BLaER1 (cell line): ENCODE data around the gene STAP2.

Experiments
- H3K27ac ChIP-seq: shearing (Covaris generic); formaldehyde crosslinking; 2 replicates; pipeline ENCODE4 v1.8.1; 2022
- H3K27me3 ChIP-seq: shearing (Covaris generic); formaldehyde crosslinking; 2 replicates; pipeline ENCODE4 v1.8.1; 2022
- H3K36me3 ChIP-seq: shearing (Covaris generic); formaldehyde crosslinking; 2 replicates; pipeline ENCODE4 v1.8.1; 2022
- H3K4me1 ChIP-seq: shearing (Covaris generic); formaldehyde crosslinking; 2 replicates; pipeline ENCODE4 v1.8.1; 2022
- H3K4me2 ChIP-seq: shearing (Covaris generic); formaldehyde crosslinking; 2 replicates; pipeline ENCODE4 v1.8.1; 2022
- H3K4me3 ChIP-seq: shearing (Covaris generic); formaldehyde crosslinking; 2 replicates; pipeline ENCODE4 v1.8.1; 2022
- H3K9ac ChIP-seq: shearing (Covaris generic); formaldehyde crosslinking; 2 replicates; pipeline ENCODE4 v1.8.1; 2022
- H3K9me3 ChIP-seq: shearing (Covaris generic); formaldehyde crosslinking; 2 replicates; pipeline ENCODE4 v1.8.1; 2022
- H4K20me1 ChIP-seq: shearing (Covaris generic); formaldehyde crosslinking; 2 replicates; pipeline ENCODE4 v1.8.1; 2022
- Cebpa-rat ChIP-seq: shearing (Covaris generic); IDR thresholded peaks from 2 replicates; pipeline ENCODE4 v1.8.1; 2022

STAP2 gene

GRCh38 chr19:4322942-4323665, 15.5 kb downstream of the STAP2 start:
- Histone ChIP-seq H3K9me3 (peaks cover 35% of the 10 kb centered on the region), H3K36me3 (peaks cover 32% of the 10 kb centered on the region), H3K27ac (no peak overlapping the region), H3K9ac (no peak overlapping the region), H3K4me3 (no peak overlapping the region), H3K27me3 (peaks cover 7% of the 10 kb centered on the region; the same call in 1 of the 2 replicates), H3K4me1 (peaks cover 13% of the 10 kb centered on the region; the same call in 1 of the 2 replicates), H4K20me1 (no peaks in the 10 kb centered on the region), H3K4me2 (no peak overlapping the region)
- TF ChIP-seq Cebpa-rat = no peak

DNA sequence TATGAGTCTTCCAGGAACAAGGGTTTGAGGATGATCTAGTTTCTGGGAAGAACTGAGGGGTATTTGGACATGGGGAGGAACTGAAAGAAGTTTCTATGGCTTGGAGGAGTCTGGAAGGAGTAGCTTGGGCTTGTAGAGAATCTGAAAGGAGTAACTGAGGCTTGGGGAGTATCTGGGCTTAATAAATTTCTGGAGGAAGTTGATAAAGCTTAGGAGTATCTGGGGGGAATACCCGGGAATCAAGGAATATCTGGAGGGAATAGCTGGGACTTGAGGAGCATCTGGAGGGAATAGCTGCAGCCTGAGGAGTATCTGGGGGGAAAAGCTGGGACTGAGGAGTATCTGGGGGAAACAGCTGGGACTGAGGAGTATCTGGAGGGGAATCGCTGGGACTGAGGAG, 18.2 kb downstream of the STAP2 start:
- H3K9ac ChIP-seq = no peak overlapping the region
- H3K27ac ChIP-seq = no peak overlapping the region
- peaks cover 59% of the 10 kb centered on the region for H3K36me3 ChIP-seq
- H3K4me3 ChIP-seq = no peak overlapping the region
- H3K9me3 ChIP-seq = peaks cover 35% of the 10 kb centered on the region
- no peaks in the 10 kb centered on the region for H3K4me1 ChIP-seq
- no peak overlapping the region for H3K4me2 ChIP-seq
- no peaks in the 10 kb centered on the region for H4K20me1 ChIP-seq
- TF ChIP-seq Cebpa-rat = no peak
- no peaks in the 10 kb centered on the region for H3K27me3 ChIP-seq

GRCh38 chr19:4319067-4319718, 19.4 kb downstream of the STAP2 start:
- Histone ChIP-seq H3K4me1 (no peaks in the 10 kb centered on the region), H3K4me2 (no peak overlapping the region)

GRCh38 chr19:4318460-4318859, 20.2 kb downstream of the STAP2 start:
- TF ChIP-seq Cebpa-rat = no peak
- Histone ChIP-seq H3K9me3 (peaks cover 35% of the 10 kb centered on the region), H3K36me3 (peaks cover 67% of the 10 kb centered on the region), H4K20me1 (no peaks in the 10 kb centered on the region), H3K4me2 (no peak overlapping the region), H3K27me3 (no peaks in the 10 kb centered on the region), H3K4me1 (no peaks in the 10 kb centered on the region), H3K9ac (no peak overlapping the region), H3K4me3 (no peak overlapping the region), H3K27ac (no peak overlapping the region)

More at GRCh38 chr19:4319067-4319718, 19.4 kb downstream of the STAP2 start:
- H3K9me3 ChIP-seq = peaks cover 35% of the 10 kb centered on the region
- H3K4me3 ChIP-seq = no peak overlapping the region
- H3K27me3 ChIP-seq = no peaks in the 10 kb centered on the region
- no peak overlapping the region for H3K9ac ChIP-seq
- no peaks in the 10 kb centered on the region for H4K20me1 ChIP-seq
- TF ChIP-seq Cebpa-rat = no peak
- peaks cover 68% of the 10 kb centered on the region for H3K36me3 ChIP-seq
- no peak overlapping the region for H3K27ac ChIP-seq

- H3K4me1 ChIP-seq = no peaks in the 10 kb centered on the region
- H3K36me3 ChIP-seq = peaks cover 68% of the 10 kb centered on the region
- H3K27ac ChIP-seq = no peak overlapping the region
- no peak overlapping the region for H3K9ac ChIP-seq
- no peak overlapping the region for H3K4me3 ChIP-seq
- H3K9me3 ChIP-seq = peaks cover 32% of the 10 kb centered on the region
- H3K4me2 ChIP-seq = no peak overlapping the region
- no peak for TF ChIP-seq Cebpa-rat
- no peaks in the 10 kb centered on the region for H3K27me3 ChIP-seq
- H4K20me1 ChIP-seq = no peaks in the 10 kb centered on the region
Observed at GRCh38 chr19:4316956-4317355, 21.7 kb downstream of the STAP2 start.

DNA sequence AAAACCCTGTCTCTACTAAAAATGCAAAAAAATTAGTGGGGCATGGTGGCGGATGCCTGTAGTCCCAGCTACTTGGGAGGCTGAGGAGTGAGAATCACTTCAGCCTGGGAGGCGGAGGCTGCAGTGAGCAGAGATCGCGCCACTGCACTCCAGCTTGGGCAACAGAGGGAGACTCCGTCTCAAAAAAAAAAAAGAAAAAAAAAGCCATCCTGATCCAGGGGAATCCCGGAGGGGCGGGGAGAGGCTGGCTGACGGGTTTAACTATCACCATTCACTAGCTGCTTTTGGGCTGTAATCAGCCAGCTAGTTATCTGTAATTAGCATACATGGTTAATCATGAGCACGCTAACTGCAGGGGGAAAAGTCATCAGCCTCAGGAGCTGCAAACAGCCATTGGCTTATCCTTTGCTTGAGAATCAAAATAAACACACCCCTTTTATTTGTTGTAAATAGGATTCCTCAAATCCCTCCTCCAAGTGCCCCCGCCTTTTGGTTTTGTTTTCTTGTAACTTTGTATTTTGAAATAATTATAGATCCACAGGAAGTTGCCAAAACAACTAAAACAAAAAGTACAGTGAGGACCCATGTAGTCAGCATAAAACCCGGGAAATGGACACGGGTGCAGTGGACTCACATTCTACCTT, 24.7 kb downstream of the STAP2 start:
- no peaks in the 10 kb centered on the region for H3K4me1 ChIP-seq
- no peaks in the 10 kb centered on the region for H3K27me3 ChIP-seq
- no peak for TF ChIP-seq Cebpa-rat
- H4K20me1 ChIP-seq = no peaks in the 10 kb centered on the region
- no peak overlapping the region for H3K4me3 ChIP-seq
- H3K9me3 ChIP-seq = peaks cover 10% of the 10 kb centered on the region; the same call in 1 of the 2 replicates
- H3K4me2 ChIP-seq = no peak overlapping the region
- peaks cover 91% of the 10 kb centered on the region for H3K36me3 ChIP-seq
- H3K9ac ChIP-seq = no peak overlapping the region
- H3K27ac ChIP-seq = no peak overlapping the region

- no peak overlapping the region for H3K4me2 ChIP-seq
- no peak overlapping the region for H3K4me3 ChIP-seq
Observed at GRCh38 chr19:4310247-4311121, 28.1 kb downstream of the STAP2 start.

DNA sequence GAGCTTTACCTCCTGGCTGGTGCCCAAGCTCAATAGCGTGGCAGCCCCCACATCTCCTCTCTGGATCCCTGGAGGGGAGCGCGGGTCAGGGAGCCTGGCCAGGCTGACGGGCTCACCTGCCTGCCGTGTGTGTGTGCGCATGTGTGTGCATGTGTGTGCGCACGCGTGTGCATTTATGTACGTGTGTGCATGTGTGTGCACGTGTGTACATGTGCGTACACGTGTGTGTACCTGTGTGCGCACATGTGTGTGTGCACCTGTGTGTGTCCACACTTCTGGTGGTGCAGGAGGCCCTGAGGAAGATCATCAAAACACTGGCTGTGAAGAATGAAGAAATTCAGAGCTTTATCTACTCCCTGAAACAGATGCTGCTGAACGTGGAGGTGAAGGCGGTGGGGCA, 33.0 kb downstream of the STAP2 start:
- H3K27ac ChIP-seq = no peak overlapping the region
- TF ChIP-seq Cebpa-rat = no peak
- peaks cover 42% of the 10 kb centered on the region for H3K4me1 ChIP-seq
- H3K36me3 ChIP-seq = peaks cover 42% of the 10 kb centered on the region
- H4K20me1 ChIP-seq = no peaks in the 10 kb centered on the region
- no peak overlapping the region for H3K9ac ChIP-seq
- H3K27me3 ChIP-seq = no peaks in the 10 kb centered on the region
- H3K4me3 ChIP-seq = no peak overlapping the region
- peaks cover 6% of the 10 kb centered on the region; the same call in 1 of the 2 replicates for H3K9me3 ChIP-seq
- peak overlapping the region; percentile 37; the same call in 1 of the 2 replicates for H3K4me2 ChIP-seq

More at GRCh38 chr19:4310247-4311121, 28.1 kb downstream of the STAP2 start:
- Histone ChIP-seq H4K20me1 (no peaks in the 10 kb centered on the region), H3K9ac (no peak overlapping the region), H3K27ac (no peak overlapping the region), H3K4me1 (peaks cover 4% of the 10 kb centered on the region; the same call in 1 of the 2 replicates), H3K36me3 (peaks cover 83% of the 10 kb centered on the region), H3K9me3 (peaks cover 6% of the 10 kb centered on the region; the same call in 1 of the 2 replicates), H3K27me3 (no peaks in the 10 kb centered on the region)
- no peak for TF ChIP-seq Cebpa-rat

- Histone ChIP-seq H3K9ac (no peak overlapping the region), H4K20me1 (no peaks in the 10 kb centered on the region), H3K4me3 (no peak overlapping the region), H3K4me2 (peak overlapping the region; percentile 37), H3K9me3 (peaks cover 2% of the 10 kb centered on the region; the same call in 1 of the 2 replicates), H3K27ac (no peak overlapping the region), H3K4me1 (peaks cover 42% of the 10 kb centered on the region), H3K27me3 (no peaks in the 10 kb centered on the region), H3K36me3 (peaks cover 38% of the 10 kb centered on the region)
- no peak for TF ChIP-seq Cebpa-rat
Observed at GRCh38 chr19:4305257-4305612, 33.4 kb downstream of the STAP2 start.
